PC-9 (cell line): ENCODE results near the gene CAMTA1.

Experiments used
- CTCF ChIP-seq: fragments of 200-600 bp; sonication (generic); conservative IDR thresholded peaks from 2 replicates; pipeline ENCODE4 v1.6.1; 2017; ENCODE audit warnings: mixed run types, antibody characterized with exemption, mild to moderate bottlenecking, moderate library complexity
- EZH2 ChIP-seq: fragments of 200-600 bp; sonication (generic); IDR thresholded peaks from 2 replicates; pipeline ENCODE4 v1.8.0; 2017; ENCODE audit warnings: antibody characterized with exemption, low read depth

- TF ChIP-seq CTCF, result no peak
- no peak for TF ChIP-seq EZH2
These were observed 598.6 kb downstream of the CAMTA1 start for GRCh38 chr1:7383671-7384520.
